RCC 7860 (cell line): Measurements from ENCODE around the gene MARK4.
"Not testable (repeated sequence)": the region's sequence is repeated elsewhere in the genome, so short reads cannot be mapped to it uniquely, and the experiment has no call there.

ENCODE experiments used
- DNase-seq: peaks from one replicate; pipeline ENCODE4 v3.0.0-alpha.2; 2015; ENCODE audit warnings: low spot score
- FAIRE-seq: peaks from 2 replicates; lab custom pipeline; 2012; peaks lifted over from hg19 to GRCh38; lab: Jason Lieb, UNC

The MARK4 gene

DNA sequence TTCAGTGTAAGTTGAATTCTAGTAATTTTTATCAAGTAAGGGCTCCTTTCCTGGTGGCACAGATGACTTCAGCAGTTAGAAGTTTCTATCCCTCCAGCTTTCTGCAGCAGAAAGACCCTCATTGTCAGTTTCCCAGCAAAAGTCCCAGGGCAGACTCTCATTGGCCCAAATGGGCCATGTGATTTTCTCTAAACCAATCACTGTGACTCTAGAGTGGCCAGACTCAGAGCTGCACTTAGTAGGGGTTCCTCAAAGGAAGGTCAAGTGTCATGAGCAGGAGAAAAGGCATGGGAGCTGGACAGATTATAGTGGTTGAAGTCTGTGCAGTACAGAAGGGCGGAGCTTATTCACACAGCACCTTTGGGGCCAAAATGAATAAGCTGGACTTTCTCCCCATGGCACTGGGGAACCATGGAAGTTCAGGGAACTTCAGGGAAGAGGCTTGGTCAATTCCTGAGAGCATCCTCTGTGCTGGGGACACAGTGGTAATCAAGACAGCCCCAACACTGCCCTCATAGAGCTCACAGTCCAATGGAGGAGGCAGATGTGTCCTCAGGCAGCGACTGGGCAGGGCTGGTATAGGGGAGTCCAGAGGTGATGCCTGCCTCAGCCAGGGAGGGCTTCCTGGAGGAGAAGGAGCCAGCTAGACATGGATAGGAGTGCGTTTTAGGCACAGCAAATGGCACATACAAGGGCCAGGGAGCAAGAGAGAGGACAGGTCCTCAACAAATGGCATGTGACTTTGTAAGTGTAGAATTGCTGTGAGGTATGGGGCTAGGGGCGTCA lies 53.3 kb downstream of the MARK4 start:
- no peak for FAIRE-seq
- no peak for DNase-seq

DNA sequence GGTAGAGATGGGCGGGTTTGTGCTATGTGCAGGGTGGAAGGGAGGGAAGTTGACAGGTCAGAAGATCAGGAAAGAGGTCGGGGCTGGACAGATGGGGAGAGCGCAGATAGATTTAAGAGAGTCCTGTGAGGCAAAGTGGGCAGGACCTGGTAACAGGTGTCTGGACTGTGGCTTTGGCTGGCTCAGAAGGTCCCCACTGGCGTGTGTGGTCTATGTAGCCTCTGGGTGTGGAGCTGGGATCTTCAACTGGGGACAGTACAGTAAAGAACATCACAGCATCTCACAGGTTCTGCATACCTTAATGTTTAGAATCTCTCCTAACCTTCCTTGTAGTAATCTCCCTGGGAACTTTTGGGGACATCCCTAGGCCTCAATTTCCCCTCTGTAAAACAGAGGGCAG lies 53.9 kb downstream of the MARK4 start:
- FAIRE-seq (no peak), DNase-seq (no peak)

GRCh38 chr19:45305421-45305820 lies 54.4 kb downstream of the MARK4 start:
- FAIRE-seq = no peak

GRCh38 chr19:45306040-45306439 lies 55.0 kb downstream of the MARK4 start:
- FAIRE-seq (no peak), DNase-seq (no peak)

More at GRCh38 chr19:45305421-45305820, 54.4 kb downstream of the MARK4 start:
- no peak for DNase-seq

GRCh38 chr19:45306518-45307027 lies 55.5 kb downstream of the MARK4 start:
- DNase-seq = no peak
- no peak for FAIRE-seq

DNA sequence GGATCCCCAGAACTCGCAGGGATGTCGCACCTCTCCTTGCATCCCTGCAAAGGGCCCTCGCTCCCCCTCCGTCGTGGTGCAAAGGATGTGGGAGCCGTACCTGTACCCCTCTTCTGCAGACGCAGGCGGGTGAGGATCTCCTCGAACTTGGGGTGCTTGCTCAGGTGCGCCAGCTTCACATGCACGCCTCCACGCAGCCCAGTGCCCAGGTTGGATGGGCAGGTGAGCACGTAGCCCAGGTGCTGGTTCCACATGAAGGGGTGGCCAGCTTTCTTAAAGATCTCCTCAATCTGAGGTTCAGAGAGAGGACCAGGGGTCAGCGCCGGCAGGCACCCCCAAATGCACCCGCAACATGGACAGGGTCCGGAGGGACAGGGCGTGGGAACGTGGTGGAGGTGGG lies 56.3 kb downstream of the MARK4 start:
- DNase-seq = no peak
- no peak for FAIRE-seq

GRCh38 chr19:45309322-45309721 lies 58.3 kb downstream of the MARK4 start:
- not testable (repeated sequence) for DNase-seq, FAIRE-seq

DNA sequence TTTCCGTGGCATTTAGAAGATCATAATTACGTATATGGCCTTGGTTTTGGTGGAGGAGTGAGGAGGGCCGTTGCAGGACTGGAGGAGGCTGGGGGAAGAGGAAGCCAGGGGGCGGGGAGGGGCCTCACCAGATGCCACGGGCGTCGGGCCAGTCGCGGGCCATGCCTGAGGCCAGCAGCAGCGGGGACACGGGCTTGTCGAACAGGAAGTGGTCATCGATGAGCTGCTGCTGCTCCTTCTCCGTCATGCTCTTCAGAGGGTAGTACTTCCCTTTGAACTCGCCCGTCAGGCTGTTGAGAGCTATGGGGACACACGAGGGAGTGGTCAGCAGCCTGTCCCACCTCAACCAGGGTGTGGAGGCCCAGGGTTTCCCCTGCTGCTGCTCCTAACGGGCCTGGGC lies 60.5 kb downstream of the MARK4 start:
- DNase-seq (no peak), FAIRE-seq (no peak)

DNA sequence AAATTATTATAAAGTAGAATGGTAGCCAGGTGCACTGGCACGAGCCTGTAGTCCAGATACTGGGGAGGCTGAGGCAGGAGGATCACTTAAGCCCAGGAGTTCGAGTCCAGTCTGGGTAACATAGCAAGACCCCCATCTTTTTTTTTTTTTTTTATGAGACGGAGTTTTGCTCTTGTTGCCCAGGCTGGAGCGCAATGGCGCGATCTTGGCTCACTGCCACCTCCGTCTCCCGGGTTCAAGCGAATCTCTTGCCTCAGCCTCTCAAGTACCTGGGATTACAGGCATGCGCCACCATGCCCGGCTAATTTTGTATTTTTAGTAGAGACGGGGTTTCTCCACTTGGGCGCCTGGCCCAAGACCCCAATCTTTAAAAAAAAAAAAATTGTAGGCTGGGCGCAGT lies 61.2 kb downstream of the MARK4 start:
- DNase-seq, FAIRE-seq: not testable (repeated sequence)

DNA sequence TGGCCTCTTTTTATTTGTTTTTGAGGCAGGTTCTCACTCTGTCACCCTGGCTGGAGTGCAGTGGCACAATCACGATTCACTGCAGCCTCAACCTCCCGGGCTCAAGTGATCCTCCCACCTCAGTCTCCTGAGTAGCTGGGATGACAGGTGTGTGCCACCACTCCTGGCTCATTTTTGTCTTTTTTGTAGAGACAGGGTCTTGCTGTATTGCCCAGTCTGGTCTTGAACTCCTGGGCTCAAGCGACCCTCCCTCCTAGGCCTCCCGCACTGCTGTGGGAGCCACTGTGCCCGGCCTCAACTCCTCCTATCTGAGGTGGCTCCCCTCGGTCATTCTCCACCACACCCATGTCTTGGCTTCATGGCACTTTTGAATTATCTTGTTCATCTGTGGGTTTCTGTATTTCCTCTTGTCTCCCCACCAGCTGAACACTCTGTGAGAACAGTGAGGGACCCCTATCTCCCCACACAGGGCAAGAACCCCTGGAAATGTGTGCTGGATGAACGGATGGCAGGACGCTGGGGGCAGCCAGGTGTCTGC lies 63.7 kb downstream of the MARK4 start:
- FAIRE-seq (no peak), DNase-seq (no peak)

- no peak for DNase-seq
- no peak for FAIRE-seq
Measured at GRCh38 chr19:45315304-45315703, 64.2 kb downstream of the MARK4 start.

DNA sequence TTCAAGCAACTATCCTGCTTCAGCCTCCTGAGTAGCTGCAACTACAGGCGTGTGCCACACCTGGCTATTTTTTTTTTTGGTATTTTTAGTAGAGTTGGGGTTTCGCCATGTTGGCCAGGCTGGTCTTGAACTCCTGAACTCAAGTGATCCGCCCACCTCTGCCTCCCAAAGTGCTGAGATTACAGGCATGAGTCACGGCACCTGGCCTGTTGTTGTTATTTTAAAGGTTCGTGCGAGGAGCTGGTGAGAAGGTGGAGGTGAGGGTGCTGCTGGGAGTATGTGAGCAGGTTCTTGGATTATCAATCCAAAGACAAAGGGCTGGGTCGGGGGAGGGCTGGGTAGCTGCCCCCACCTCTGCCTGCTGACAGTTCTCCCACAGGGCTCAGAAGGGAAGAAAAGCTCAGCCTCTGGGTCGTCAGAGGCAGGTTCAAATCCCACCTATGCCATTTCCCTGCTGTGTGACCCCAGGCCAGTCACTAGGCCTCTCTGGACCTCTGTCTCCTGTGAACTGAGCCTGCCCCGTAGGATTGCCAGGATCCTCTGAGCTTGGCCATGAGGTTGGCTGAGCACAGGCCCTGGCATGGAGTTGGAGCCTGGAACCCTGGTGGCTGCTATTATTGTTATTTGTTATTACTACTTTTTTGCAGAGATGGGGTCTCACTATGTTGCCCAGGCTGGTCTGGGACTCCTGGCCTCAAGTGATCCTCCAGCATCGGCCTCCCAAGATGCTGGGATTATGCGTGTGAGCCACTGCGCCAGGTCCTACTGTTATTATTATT lies 70.1 kb downstream of the MARK4 start:
- DNase-seq = no peak
- FAIRE-seq = no peak

- no peak for FAIRE-seq
Measured at GRCh38 chr19:45321848-45322247, 70.8 kb downstream of the MARK4 start.

GRCh38 chr19:45322311-45322710 lies 71.2 kb downstream of the MARK4 start:
- DNase-seq (no peak), FAIRE-seq (no peak)

More at GRCh38 chr19:45321848-45322247, 70.8 kb downstream of the MARK4 start:
- no peak for DNase-seq

DNA sequence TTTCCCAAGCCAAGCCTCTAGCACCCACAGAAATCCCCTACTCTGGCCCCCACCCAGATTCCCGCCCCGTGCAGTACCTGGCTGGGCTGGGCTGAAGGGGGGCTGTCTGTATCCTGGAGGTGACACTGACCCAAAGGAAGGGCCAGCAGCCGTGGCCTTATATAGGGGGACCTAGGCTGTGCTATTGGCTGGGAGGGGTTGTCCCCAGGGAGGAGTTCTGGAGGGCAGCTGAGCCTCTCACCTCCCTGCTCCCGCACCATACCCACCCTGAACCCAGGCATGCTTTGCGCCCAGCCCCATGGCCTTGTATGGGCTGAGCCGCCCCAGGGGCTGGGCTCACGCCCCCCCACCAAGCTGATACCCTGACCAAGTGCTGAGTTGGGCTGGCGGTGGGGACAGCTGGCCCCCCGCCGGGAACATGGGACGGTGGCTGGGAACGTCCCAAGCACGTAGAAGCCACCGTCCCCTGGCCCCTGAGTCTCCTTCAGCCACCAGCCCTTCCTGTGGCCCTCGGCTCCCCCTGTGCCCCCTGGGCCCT lies 71.7 kb downstream of the MARK4 start, which contains the start of gene CKM:
TSS of gene CKM (minus strand) at position 132 of the 538 bp plus-strand sequence. CDS start 3,162 bp downstream, outside the sequence.
- FAIRE-seq (no peak), DNase-seq (no peak)

- DNase-seq = no peak
- no peak for FAIRE-seq
Measured at GRCh38 chr19:45323671-45324081, 72.6 kb downstream of the MARK4 start.

GRCh38 chr19:45324349-45324907 lies 73.4 kb downstream of the MARK4 start:
- DNase-seq (no peak), FAIRE-seq (no peak)

DNA sequence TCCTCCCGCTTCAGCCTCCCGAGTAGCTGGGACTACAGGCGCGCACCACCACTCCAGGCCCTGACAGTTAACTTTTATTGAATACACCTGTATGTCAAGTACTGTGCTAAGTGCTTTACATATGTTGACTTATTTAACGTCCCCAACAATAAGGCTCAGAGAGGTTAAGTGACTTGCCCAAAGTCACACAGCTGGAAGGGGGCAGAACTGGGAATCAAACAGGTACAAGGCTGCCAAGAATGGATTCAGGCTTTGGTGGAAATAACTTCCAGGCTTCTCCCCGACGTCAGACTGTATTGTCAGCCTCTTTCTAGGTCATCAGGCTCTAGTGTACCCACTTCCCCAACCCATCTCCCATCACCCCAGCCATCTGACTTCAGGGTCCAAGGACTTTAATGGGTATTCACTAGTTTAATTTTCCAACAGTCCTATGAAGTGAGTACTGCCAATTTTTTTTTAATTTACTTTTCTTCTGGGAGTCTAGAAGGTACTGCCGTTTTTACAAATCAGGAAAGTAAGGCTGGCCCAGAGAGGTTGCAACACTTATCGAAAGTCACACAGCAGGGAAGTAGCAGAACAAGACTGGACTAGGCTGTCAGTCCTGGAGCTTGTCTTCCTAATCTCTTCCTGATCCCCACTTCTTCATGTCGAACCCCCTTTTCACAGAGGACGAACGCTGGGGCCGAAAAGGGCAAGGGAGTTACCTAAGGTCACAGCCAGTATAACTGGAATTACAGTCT lies 76.5 kb downstream of the MARK4 start:
- FAIRE-seq (no peak), DNase-seq (no peak)

- FAIRE-seq (no peak), DNase-seq (no peak)
Measured at GRCh38 chr19:45331411-45331810, 80.3 kb downstream of the MARK4 start.
